Measurements from ENCODE around the gene SLC26A1.

Gene SLC26A1

DNA sequence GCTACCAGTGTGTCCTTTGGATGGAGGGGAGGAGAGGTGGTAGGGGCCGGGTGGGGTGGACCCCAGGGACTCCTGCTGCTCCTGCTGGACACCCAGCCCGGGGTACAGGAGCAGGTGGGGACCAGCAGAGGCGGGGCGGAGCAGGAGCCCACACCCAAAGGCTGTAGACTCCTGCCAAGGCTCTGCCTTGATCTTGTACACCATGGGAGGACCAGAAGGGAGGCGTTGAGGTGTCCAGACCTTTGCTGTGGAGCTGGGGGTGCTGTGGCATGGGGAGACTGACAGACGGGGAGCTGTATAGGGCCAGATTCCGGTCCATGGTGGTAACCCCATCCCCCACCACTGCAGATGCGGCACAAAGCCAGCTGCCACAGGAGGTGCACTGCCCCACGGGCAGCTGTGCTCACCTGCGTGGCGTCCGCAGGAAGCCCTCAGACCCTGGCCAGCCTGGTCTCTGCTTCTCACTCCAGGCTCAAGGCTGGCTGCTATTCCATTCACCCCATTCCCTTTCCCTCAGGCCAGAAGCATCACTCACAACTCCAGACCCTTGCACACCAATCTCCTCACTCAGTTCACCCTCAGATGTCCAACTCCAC, 5.0 kb upstream of the SLC26A1 start:
- no peak for DNase-seq (ENCODE audit: low read depth)

DNA sequence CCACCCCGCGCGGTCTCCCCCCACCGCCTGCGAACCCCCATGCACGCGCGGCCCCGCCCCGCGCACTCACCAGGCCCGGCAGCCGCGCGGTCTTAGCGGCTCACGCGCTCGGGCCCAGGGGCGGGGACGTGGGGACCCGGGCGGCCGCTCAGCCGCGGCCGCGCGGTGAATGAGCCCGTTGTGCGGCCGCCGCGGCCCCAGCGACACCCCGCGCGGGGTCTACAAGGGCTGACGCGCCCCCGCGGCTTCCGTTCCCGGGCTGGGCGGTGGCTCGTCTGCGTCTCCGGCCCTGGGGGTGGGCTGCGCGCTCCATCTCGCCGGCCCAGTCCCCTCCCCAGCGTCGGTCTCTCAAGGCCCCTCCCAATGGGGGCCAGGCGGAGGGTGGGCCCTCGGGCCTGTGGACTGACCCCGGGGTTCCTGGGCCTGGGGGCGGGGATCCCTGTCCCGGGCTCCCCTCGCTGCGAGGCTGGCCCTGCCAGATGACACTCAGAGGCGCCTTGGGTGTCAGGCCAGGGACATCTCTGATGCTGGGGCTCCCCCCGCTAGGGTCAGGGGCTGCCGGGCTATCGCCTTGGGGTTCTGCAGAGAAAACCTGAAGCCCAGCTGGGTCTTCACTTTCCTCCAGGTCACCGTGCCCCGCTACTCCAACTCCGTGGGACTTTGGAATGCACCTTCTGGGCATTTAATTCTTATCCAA, 4.3 kb upstream of the SLC26A1 start:
- DNase-seq (ENCODE audit: low read depth): no peak

DNA sequence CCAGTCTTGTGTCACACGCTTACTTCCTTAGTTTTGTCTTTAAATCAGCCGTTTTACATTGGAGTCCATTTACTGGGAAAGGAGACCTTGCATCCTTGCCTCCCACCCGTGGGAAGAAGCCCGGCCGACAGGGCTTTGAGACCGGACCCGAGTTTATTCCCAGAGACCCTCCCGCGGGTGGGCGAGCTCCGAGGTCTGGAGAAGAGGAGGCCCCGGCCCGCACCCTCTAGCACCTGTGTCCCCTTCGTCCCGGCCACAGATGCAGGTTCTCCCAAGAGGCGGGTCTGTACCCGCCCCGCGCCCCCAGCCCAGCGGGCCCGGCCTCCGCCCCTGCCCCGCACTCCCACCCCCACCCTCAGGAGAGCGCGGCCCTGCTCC, 3.8 kb upstream of the SLC26A1 start:
- DNase-seq (ENCODE audit: low read depth): no peak

DNA sequence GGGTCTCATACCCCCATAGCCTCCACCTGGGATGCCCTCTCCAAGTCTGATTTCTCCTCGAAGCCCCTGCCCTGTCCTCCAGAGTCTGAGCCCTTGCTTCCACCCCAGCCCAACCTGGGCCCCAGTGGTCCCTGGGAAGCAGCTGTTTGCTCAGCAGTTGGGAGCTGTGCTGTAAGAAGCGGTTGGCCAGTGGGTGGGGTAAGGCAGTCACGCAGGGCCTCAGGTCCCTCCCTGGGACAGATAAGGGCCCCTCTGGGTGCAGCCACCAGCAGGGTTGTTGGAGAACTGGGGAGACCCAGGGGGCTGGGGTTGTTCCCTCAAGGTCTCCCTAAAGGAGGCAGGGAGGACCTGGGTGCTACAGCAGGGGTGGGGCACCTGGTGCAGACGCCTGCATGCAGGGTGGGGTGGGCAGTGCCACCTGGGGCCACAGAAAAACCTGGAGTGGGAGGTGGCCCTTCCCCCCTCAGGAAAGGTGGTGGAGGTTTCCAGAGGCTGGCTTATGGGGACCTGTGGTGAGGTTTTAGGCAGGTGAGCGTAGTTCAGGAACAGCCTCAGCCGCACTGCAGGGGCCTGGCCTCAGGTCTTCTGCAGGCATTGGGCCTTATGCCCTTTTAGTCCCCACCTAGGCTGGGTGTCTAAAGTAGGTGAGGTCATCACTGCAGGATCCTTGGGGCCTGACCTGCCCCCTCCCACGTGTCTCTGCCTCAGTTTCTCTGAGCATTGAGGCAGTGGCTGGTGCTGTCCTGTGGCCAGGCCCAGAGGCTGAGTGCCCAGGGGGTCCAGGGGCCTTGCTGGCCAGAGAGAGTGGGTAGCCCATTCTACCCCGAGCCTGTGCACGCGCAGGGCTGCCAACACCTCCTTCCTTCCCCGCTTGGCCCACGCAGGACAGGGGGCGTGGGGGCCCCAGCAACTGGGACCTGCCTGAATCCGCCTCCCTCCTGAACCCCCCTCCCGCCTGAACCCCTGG, 3.1 kb upstream of the SLC26A1 start:
- no peak for DNase-seq (ENCODE audit: low read depth)

DNA sequence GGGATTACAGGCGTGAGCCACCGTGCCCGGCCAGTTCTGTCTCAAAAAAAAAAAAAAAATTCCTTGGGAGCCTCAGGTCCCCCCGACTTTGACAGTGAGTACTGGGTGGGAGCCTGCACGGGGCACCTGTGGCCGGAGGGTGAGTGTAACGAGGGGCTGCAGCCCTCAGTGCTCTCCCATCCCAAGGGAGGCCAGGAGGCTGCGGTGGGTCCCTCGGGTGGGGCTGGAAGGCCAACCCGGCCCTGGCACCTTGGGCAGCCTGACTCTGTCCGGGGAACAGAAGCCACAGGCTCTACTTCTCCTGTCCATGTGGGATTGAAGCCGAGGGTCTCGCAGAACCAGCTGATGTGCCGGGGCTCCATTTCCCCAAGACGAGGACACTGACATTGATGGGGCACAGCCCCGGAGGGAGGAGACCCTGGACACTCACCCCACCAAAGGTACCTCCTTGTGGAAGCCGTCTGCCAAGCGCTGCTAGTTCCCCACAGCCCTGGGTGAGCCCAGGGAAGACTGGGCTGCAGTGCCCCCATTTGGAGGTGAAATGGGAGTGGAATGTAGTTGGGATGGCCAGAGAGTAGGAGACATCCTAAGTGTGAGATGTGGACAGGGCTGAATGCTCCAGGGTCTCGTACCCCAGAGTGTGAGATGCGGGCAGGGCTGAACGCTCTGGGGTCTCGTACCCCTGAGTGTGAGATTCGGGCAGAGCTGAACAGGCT, 2.3 kb upstream of the SLC26A1 start:
- DNase-seq (ENCODE audit: low read depth): no peak

DNA sequence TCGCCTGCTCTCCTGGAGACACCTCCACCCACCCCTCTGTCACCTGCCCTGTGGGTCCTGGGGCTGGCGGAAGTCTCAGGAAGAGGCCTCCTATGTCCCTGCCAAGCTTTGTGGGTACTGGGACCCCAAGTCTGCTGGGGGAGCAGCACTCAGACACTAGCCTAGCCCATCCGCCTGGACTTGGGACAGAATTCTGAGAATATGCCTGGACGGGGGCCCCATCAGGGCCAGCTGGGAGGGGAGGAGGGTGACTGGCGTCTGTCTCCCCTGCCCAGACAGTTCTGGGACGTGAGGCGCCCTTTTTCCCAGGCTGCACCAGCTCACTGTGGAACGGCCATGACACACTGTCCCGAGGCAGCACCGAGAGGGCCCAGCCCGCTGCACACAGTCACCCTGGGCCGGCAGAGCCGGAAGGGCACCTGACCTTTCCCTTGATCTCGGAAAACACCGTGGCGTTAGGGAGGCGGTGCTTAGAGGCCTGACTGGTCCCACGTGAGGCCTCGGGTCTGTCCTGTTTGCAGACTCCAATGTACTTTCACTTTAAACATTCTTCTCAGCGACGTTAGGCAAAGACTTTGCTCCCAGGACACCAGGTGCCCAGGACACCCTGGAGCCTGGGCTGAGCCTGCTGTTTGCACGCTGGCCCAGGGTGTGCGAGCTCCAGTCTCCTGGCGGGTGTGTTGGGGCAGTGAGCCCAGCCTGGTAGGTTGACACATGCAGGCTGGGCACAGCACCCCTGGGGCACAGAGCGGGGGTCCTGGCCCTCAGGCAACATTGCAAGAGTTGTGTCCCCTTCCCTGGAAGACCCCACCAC, 700 bp downstream of the SLC26A1 start:
- no peak for DNase-seq (ENCODE audit: low read depth)

DNA sequence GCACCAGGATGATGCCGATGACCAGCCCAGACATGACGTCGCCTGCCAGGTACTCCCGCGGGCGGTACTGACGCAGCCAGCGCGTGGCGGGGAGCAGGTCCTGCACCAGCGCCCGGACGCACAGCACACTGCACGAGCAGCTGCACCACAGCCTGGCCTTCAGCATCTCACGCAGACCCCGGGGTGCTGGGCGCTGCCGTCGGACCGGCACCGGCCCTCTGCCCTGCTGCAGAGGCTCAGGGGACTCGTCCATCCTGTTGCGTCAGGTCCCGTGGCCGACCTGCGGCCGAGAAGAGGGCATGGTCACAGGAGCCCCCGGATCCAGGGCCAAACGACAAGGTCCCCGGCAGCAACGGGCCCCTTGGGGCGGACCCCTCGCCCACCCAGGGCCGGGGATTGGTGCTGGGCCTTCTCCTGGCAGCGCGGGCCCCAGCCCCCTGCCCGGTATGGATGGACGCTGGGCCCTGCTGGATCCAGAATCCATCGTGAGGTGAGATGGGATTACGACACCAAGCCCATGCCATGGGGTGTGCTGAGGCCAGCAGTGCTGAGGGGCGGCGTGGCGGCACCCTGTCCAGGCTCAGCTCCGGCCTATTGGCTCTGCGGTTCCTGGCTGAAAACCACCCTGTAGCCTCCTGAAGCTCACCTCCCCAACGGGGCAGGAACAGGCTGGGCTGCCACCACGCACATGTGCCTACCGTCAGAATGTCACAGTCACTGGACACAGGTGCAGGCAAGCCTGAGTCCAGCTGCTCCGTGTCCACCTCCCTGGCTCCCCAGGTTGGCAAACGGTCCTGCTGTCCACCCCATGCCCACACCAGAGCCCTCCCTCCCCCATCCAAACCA, 1.5 kb downstream of the SLC26A1 start:
- DNase-seq (ENCODE audit: low read depth): no peak

DNA sequence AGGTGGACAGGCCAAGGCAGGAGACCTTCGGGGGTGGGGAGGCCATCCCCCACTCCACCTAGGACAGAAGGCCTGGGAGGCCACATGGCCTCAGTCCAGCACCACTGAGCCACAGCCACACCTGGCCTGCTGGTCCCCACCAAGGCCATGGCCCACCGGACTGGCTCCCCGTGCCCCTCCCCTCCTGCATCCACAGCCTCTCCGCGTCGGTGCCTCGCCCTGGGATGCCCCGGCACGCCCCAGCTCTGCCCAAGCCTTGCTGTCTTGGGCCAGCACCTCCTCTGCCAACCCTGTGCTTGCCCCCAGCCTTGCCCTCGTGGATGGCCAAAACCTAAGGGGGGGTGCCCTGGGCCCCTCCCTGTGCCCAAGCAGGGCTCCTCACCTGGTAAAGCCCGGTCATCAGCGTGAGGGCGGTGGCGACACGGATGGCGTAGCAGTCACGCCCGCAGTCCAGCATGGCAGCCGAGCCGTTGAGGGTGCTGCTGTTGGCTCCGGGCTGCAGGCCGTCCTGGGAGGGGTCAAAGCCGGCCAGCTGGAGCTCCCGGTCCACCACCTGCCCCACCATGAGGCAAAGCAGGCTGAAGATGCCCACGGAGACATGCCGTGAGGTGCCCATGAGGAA, 2.3 kb downstream of the SLC26A1 start:
- no peak for DNase-seq (ENCODE audit: low read depth)

DNA sequence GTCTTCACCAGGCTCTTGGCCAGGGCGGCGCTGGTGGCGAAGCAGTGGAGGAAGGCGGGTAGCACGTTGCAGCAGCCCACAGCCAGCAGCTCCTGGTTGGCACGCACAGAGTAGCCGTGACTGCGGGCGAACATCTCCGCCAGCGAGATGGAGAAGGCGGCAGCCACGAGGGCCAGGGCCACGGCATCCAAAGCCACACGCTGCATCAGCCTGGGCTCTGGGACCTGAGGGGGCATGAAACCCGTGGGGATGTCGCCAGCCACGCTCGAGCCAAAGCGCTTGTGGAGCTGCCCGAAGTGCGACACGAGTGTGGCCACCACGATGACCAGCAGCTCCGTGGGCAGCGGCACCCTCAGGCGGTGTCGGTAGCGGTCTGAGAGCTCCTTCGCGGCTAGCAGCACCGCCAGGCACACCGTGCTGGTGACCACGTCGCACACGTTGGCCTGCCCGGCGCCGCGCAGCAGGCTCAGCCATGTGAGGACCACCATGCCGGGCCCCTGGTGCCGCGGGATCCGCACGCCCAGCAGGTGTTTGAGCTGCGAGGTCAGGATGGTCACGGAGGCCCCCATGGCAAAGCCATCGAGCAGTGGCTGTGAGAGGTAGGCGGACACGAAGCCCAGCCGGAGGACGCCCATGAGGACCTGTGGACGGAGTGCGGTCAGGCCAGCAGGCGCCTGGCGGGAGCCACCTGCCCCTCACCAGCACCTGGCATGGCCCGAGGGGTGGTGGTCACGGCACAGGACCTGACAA, 3.3 kb downstream of the SLC26A1 start:
- no peak for DNase-seq (ENCODE audit: low read depth)

DNA sequence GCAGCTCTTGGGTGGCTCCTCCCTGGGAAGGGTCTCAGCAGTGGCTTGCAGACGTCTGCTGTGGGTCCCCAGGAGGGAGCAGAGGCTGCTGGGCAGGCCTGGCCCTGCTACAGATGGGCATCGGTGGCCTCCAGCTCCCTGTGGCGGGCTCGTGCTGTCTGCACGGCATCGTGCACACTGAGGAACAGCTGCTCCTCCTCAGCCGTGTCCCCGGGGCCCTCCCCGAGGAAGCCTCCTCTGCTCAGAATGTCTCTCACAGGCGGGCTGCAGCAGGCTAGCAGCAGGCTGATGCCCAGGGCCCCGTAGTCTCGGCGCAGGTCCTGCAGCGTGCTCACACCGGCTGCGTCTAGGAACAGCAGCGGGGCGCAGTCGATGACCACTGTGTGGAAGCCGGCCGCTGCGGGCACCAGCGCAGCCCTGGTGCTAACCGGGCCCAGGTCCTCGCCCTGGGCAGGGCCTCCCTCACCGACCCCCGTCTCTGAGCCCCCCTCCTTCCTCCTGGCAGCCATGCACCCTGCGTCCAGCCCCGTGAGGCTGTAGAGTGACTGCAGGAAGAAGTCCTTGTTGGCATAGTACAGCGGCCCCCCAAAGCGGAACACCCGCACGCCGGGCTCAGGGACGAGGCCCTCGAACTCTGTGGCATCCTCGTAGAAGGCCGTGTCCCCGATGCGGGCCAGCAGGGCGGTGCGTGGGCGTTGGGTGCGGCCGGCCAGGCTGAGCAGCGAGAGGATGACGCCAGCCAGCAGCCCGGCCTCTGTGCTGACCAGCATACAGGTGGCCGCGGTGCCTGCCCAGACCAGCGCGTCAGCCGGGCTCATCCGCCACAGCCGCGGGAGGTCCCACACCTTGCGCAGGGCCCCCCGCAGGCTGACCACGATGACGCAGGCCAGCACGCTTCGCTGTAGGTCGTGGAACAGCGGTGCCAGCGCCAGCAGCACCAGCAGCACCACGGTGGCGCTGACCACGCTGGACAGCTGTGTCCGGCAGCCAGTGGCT, 4.2 kb downstream of the SLC26A1 start:
- no peak for DNase-seq (ENCODE audit: low read depth)

DNA sequence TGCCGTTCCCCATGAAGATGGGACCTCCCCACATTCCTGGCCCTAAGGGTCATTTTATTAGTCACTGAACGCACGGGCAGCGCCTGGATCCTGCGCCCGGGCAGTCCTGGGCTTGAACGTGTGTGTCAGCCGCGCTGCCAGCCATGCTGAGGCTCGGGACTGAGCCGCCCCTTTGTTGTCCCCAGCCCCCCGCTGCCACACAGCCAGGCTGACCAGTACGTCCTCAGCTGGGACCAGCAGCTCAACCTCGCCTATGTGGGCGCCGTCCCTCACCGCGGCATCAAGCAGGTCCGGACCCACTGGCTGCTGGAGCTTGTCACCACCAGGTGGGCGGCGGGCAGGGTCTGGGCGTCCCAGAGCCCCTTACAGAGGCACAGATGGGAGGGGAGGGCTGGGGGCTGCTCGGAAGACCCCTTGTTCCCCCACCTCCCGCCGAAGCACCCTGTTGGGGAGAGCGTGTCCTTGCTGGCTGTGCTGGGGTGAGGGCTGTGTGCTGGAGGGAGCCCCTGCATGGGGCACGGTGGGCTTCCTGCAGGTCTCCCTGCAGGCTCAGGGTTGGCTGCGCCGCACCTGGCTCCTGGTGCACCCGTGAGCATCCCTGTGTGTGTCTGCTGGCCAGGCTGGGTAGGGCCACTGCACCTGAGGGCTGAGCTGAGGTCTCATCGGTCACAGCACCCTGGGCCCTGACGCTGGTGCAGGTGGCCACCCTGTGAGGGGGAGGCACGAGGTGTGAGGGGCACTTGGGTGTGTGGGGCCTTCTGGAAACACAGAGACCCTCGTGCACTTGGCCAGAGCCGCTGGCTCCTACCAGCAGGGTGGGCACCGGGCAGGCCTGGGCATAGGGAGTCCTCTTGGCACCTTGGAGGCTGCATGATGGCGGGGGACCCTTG, 5.3 kb downstream of the SLC26A1 start:
- DNase-seq (ENCODE audit: low read depth): no peak

DNA sequence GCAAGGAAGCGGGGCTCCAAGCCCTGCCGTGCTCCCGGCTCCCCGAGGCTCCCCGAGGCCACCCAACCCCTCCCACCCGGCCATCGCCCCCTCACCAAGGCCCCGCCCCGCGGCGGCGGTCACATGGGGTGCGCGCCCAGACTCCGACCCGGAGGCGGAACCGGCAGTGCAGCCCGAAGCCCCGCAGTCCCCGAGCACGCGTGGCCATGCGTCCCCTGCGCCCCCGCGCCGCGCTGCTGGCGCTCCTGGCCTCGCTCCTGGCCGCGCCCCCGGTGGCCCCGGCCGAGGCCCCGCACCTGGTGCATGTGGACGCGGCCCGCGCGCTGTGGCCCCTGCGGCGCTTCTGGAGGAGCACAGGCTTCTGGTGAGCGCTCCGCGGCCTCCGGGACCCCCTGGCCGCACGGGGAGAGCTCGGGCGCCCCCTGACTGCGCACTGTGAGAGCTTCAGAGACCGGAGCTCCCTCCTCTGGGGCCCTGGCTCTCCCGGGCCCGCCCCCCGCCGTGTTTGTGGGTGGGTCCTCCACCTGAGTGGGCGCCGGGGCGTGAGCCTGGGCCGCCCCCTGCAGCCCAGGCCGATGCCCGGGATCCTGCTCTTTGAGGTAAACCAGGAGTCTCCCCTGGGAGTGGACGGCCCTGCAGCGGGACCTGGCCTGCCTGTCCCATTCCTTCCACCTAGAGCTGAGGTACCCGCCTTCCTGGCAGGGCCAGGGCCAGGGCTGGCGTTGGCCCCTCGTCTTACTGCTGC, 6.2 kb downstream of the SLC26A1 start, which contains the start of gene IDUA:
TSS of gene IDUA (plus strand) at position 166 of the 745 bp plus-strand sequence. CDS start at position 207, 41 bp downstream.
- peak; percentile 80 for DNase-seq (ENCODE audit: low read depth)

DNA sequence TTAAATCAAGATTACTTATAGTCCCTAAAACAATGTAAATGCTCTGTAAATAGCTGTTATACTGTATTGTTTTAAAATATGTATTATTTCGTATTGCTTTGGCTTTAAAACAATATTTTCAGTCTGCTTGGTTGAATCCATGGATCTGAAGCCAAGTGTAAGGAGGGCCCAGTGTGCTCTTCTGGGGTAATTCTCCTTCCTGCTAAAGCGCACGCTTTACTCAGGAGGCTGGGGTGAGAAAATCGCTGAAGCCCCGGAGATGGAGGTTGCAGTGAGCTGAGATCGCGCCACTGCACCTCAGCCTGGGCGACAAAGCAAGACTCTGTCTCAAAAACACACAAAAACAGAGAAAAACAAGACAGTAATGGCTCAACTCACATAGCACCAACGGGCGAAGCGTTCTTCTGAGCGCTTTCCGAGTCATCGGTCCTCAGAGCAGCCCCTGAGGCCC, 6.8 kb downstream of the SLC26A1 start:
- DNase-seq (ENCODE audit: low read depth): no peak

DNA sequence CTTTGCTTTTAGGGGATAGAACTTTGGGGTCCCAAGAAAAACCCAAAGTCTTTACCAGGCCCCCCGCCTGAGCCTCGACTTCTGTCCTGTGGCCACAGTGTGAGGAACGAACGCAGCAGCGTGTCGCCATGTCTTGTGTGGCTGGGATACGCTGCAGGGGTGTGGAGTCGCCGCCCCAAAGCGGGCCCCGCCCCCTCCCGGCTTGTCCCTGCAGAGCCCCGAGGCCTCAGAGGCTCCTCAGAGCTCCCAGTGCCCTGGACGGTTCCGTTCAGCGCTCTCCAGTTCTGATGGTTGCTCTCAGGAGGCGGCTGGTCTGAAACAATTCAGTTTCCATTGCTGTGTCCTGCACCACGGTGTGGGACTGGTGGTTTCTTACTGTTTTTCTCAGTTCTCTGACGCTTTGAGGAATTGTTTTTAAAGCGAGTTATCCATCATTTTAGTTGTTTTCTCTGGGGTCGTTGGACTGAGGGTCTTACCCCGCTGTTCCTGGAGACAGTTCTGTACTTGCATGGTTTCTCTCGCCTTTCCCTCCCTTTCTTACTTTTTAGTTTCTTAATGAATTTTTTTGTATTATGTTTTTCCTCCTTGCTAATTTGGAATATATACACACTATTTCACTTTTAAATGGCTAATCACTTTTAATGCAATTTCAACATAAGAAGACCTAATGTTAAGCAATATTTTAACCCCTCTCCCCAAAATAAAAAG, 7.9 kb downstream of the SLC26A1 start:
- DNase-seq (ENCODE audit: low read depth): peak; percentile 53

DNA sequence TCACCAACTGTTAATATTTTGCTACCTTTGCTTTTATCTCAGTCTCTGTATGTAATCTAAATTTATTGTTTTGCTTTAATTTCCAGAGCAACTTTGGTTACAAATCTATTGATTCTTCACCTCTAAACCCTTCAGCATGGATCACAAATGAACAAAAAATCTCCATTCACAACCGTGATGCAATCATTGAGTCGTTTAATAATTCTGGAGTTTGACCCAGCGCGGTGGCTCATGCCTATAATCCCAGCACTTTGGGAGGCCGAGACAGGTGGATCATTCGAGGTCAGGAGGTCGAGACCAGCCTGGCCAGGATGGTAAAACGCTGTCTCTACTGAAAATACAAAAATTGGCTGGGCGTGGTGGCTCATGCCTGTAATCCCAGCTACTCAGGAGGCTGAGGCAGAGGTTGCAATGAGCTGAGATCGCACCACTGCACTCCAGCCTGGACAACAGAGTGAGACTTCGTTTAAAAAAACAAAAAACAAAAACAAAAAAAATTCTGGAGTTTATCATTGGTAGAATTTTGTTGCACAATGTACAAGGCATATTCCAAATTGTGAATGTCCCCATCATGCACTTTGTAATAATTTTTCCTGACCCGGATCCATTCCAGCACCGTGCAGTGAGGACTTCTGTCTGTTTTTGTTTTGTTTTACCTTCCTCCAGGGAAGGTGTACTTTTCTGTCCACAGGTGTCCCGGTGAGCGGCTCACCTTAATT, 8.7 kb downstream of the SLC26A1 start:
- no peak for DNase-seq (ENCODE audit: low read depth)

All from T-helper 22 cell (primary cell).